CD4-positive, alpha-beta T cell treated with Interleukin-12 subunit alpha and Interleukin-12 subunit beta, for 1 hour (primary cell): ENCODE results near the gene ACSF3.
"Not testable (repeated sequence)": the region's sequence is repeated elsewhere in the genome, so short reads cannot be mapped to it uniquely, and the experiment has no call there.

Experiments
- DNase-seq: peaks from one replicate; pipeline ENCODE4 v3.0.0-alpha.2; 2020

ACSF3 gene

DNA sequence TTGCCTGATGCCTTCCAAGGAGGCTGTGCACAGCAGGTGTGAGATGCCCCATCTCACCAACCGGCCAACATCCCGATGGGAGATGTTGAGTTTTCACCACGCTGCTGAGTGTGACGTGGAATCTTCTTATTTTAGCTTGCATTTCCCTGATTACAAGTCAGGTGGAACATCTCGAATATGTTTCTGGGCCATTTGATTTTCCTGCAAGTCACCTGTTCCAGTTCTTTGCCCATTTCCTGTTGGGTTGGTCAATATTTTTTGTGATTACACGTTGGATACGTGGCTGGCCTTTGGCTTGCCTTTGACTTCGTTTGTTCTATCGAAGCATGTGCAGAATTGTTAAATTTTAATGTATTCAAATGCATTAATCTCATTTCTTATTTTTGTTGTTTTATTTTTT is 69.6 kb downstream of the ACSF3 start:
- DNase-seq = no peak

DNA sequence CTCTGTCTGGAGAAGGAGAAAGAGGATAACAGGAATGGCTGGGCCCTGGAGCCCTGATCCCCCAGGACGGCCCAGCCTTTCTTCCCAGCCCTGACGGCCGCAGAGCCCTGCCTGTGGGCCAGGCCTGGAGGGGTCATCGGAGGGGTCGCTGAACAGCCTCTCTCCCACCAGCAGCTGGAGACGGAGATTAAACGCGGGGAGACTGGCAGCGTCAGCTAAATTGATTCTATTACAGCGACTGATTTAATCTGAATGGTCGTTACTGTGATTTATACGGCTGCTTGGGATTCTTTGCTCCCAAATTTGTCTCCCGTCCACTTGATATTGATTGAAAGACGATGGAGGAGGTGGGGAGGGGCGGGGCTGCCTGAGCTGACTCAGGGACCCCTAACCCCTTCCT is 70.8 kb downstream of the ACSF3 start:
- DNase-seq = no peak

DNA sequence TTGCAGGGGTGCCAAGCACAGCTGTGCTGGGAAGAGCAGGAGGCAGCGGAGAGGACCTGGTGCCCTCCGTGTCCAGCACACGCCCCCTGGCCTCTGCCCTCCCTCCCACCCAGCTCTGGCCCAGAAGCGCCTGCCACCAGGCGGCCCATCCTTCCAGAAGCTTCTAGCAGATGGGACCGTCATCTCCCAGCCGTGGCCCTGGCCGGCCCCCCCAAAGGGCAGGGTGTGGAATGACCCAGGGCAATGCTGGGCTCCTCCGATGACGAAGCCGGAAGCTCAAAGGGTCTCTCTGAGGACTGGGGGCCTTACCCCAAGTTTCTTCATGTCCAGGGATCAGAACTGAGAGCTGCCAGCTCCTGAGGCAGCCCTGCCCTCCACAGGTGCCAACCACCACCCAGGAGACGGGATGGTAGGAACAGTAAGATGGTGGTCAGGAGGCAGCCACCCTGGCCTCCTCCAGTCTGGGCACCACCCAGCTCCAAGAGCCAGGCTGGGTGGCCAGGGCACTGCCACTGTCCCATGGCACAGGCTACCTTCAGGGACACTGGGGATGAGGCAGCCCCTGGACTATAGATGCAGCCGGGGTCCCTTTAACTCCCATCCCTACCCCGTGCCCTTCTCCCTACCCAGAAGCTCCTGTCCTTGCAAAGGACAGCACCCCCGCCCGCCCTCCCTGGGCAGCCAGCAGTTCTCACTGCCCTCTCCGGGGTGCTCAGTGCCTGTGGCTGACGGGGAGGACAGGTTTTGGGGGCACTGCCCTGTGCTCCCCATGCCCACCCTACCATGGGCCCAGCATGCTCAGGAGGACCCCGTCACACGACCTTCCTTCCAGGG is 71.4 kb downstream of the ACSF3 start:
- no peak for DNase-seq

DNA sequence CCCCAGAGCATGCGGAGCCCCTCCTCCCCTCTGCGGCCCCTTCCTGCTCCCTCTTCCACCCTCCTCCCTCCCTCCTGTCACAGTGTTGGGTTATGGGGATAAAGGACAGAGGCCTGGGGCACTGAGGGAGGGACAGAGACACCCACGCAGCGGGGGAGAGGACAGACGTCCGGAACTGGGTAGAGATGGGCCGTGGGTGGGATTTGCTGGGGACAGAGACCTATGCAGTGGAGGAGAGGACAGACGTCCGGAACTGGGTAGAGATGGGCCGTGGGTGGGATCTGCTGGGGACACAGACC is 72.0 kb downstream of the ACSF3 start:
- DNase-seq = not testable (repeated sequence)

DNA sequence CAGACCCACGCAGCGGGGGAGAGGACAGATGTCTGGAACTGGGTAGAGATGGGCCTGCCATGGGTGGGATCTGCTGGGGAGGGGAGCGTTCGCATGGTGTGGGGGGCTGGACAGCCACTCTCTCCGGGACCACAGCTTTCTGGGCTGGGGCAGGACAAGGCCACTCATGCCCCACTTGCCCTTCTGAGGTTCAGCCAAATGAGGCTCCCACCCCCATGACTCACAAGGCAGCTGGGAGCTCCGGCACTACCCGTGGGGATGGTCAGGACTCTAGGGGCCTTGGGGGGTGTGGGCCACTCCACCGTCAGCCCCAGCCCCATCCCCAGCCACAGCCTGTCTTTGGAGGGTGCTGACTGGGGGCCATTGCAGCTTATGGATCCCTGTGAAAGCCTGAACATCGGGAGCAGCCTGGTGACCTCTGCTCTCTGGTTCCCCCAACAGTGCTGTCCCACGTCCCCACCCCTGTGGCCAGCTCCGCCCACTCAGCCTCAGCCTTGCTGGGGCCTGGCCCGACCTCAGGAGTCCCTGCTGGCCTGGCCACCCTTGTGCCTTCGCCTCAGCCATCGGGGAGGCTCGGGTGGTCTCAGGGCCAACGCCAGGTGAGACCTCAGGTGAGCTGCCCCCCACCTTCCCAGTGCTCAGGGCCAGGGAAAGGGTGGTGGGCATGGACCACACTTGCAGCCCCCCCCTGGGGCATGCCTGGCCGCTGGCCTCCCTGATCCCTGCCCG is 73.2 kb downstream of the ACSF3 start:
- DNase-seq = no peak

DNA sequence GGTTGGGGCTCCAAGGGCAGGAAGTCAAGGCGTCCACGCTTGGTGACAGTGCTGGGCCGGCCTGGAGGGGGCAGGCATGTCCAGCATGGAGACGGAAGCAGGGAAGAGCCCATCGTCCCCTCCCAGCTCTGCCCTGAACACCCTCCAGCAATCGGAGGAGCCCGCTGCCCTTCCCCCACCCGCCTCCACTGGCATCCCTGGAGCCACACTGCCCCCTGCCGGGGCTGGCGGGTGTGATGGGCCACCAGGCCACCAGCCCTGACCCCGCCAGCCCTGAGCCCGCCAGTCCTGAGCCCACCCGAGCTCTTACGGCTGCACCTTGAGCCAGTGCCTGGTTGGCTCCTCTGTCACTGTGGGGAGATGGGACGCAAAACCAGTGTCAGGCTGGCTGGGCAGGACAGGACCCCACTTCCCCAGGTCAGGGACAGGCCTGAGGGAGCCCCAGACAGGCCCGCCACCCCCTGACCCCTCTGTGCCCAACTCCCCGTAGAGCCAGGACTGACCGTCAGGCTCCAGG is 73.8 kb downstream of the ACSF3 start:
- peak; percentile 82 for DNase-seq

DNA sequence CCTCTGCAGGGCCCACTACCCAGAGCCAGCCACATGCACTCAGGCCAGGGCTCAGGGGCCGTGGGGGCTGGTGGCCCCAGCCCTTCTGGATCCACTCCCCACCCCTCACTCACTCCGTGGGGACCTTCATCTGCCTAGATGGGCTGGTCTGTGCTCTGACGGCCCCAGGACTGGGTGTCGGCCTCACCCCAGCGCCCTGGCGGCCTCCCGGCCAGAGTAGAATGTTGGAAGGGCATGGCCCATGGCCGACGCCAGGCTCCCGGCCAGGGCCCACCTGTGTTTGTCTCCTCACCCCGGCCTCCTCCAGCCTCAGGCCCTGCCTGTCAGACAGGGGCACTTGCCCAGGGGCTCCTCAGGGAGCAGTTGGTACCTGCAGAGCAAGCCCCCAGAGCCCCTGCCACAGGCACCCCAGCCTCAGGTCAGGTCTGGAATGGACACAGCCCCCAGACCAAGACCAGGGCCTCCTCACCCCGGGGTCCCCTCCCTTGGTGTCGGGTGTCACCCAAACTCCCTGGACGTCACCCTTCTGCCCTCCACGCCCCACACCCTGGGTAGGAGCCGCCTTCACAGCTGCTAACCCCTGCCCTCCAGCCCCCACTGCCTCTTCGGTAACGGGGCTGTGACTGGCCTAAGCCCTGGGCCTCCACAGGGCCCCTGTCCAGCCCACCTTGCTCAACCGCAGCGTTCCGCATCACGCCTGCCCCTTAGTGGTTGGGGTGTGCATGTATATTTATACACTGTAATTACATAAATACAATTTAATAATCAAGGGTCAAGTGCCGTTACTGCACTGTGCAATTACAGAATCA is 74.9 kb downstream of the ACSF3 start:
- no peak for DNase-seq

DNA sequence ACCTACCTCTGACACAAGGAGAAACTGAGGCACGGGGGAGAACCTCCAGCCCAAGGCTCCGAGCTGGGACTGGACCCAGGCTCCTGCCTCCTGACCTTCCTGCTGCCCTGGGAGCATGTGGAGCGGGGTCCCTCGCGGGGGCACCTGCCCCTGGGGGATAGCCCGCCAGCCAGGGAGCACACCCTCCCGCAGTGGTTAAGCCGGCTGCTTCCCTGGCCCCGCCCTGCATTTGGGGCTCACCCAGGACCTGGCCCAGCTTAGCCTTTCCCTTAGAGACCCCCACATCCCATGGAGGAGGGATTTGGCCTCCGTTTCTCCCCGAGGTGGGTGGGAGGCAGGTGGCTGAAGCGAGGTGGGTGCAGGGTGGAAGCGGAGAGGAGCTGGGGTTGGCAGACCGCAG is 76.1 kb downstream of the ACSF3 start:
- DNase-seq = no peak

DNA sequence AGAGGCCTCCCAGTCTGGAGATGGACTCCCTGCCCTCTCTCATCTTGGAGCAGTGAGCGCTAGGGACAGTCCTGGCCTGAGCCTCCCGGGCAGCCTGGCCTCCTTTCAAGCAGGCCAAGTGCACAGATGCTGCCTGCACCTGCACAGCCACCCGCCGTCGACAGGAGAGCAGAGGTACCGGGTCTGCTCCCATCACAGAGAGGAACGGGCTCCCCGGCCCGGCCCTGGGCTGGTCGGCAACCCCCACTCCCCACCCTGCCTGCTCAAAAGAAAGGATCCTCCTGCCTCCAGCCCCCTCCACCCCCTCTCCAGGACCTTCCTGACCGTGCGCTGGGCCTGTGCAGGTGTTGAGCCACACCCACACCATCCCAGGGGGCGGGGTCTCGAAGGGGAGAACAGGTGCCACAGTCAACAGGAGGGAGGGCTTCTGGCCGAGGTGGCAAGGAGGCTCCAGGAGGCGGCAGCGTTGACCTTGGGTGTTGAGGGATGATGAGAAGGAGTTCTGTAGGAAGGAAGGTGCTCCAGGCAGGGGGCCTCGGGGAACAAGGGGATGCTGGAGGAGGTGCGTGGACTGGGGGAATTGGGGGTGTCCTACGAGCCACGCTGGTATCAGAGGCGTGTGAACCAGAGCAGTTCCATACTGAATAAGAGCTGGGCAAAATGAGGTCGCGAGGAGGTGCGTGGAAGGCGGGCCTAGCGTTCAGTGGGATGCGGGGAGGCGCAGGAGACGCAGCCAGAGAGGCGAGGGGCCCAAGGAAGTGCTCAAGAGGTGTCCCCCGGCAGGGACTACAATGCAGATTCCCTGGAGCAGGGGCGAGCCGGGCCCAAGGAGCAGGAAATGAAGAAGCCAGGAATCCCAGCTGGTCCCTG is 76.9 kb downstream of the ACSF3 start:
- DNase-seq = peak; percentile 16

DNA sequence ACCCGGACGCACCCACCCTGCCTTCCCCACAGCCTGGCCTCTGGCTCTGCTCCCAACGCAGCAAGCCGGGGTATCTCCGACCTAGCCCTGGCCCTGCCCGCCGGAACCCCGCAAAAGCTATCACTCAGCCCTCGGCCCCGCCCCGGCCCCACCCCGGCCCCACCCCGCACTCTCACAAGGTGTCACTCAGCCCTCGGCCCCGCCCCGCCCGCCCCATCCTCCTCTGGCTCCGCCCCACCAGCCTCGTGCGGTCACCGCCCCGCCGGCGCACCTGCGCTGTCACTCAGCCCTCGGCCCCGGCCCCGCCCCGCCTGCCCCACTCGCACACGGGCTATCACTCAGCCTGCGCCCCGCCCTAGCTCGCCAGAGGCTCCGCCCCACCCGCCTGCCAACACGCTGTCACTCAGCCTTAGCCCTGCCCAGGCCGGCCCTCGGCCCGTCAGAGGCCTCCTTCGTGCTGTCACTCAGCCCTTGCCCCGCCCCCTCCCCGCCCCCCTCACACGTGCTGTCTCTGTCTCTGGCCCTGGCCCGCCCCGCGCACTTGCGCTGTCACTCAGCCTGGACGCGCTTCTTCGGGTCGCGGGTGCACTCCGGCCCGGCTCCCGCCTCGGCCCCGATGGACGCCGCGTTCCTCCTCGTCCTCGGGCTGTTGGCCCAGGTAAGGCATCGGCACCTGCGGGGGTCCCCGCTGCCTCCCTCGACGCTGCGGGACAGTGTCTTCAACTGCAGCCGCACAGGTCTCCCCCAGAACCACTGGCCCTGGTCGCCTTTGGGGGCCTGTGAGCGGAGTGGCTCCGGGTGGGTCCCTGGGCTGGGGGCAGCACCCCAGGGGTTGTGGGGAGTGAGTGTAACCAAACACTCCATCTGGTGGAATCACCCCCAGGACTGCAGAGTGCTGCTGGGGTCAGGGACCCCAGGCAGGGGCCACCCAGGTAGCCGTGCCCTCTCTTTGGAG is 77.8 kb downstream of the ACSF3 start, which contains the start of gene CDH15:
Gene CDH15, plus strand, starts transcription at position 533 of the 955 bp plus-strand sequence. Its CDS starts 84 bp downstream, at position 617.
- DNase-seq = peak; percentile 97

DNA sequence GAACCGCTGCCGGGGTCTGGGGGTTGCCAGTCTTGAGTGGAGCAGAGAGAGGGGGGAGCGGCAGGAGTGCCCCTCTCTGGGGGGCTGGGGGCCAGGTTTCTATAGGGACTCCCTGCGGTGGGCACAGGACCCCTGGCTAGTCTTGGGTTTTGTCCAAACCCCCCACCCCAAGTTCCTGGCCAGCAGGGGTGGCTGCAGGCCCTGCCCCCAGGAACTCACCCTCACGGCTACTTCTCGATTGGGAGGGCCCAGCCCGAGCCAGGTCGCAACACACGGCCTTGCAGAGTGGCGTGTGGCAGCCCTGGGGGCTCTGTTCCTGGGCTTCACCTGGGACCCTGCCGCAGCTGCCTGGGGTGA is 78.5 kb downstream of the ACSF3 start:
- no peak for DNase-seq

DNA sequence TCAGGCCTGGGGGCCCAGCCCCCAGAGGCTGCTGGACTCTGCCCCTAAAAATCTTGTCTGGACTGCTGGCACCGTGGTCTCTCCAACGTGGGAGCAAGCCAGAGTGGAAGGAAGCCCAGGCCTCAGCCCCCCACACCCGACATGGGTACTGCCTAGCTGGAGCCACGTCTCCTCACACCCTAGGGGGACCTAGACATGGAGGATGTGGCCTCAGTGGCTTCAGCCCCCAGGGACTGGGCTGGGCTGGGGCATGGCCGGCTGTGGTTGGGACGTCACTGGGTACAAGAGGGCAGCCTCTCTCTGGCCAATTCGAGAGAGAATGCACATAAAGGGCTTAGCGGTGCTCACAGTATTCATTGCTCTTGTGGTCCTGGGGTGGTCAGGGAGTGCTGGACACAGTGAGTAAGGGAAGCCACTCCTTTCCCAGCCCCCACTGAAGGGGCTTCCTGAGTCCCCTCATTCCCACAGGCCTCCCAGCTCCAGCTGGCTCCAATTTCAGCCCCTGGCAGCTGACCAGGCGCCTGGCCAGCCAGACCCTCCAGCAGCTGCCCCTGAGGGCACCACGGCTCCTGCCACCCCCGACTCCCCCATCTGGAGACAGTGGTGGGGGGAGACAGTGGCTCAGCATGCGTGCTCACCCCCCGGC is 79.0 kb downstream of the ACSF3 start:
- no peak for DNase-seq

DNA sequence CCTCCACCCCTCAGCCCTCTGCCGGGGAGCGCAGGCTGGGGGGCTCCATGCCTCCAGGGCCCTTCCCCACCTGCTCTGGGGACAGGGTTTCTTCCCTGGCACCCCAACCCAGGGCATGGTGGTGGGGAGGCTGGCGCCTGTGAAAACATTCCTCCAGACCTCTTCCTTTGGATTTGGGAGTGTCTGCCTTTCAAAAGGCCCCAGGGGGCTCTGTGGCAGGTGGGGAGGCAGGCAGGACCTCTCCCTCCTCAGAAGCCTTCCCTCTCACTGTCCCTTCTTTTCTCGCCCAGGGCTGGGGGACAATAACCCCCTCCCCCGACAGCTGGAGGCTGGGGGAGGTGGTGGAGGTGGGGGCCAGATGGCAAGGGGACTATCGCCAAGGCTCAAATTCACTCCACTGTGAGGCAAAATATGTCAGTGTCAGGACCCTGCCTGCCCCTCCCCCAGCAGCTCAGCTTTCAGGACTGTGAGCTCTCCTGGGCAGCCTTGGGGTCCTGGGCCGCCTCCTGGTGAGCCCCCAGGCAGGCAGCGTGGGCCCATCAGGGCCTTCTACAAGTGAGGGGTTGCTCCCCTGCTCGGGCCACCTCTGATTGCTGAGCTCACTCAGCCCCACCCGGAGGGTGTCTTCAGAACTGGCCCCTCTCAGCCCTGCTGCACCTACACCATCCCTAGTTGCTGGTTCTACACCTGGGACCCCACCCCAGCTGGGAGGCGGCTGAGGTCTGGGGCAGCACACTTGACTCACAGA is 79.7 kb downstream of the ACSF3 start:
- DNase-seq = no peak

DNA sequence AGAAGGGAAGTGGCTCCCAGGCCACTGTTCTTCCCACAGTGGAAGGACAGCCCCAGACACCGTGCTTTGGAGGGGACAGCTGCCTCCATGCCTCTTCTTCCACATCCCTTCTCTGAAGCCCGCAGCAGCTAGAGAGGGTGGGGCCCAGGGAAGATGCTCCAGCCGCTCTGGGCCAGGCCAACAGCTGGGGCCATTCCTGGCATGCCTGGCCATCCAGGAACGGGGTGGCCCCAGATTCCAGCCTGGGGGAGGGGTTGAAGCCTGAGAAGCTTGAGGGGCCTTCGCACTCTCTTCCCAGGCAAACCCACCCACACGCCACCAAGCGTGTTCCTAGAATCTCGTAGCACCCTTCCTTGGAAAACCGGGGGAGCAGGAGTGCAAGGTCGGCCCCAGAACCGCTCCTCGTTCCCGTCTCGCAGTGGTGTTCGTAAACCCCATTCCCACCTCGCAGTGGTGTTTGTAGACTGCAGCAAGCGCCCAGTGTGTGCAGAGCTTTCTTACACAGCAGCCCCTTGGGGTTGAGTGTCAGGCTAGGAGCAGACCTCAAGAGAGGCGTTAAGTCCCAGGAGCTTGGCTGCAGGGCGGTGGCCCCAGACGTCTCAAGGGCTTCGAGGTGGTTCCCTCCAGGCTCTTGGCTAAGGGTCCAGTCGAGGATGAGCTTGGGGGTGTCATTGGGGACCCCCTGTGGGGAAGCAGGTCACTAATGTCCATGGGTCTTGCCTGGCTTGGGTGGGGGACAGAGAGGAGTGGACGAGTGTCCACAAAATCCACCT is 80.6 kb downstream of the ACSF3 start:
- no peak for DNase-seq

DNA sequence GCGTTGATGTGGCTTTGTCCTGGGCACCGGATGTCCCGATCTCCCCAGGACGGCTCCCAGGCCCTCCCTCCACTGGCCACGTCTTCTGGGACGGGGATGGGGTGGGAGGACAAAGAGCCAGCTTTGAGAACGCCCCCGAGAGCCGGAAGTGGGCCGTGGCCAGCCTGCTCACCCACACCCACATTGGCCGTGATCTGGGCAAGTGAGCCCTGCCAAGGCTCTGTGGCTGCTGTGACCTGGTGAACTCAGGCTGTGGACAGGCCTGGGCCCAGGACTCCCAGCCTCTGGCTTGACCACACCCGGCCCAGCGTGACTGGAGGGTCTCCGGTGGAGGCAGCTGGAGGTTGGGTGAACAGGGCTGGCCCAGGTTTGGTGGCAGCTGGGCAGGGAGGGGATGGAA is 81.2 kb downstream of the ACSF3 start:
- no peak for DNase-seq

DNA sequence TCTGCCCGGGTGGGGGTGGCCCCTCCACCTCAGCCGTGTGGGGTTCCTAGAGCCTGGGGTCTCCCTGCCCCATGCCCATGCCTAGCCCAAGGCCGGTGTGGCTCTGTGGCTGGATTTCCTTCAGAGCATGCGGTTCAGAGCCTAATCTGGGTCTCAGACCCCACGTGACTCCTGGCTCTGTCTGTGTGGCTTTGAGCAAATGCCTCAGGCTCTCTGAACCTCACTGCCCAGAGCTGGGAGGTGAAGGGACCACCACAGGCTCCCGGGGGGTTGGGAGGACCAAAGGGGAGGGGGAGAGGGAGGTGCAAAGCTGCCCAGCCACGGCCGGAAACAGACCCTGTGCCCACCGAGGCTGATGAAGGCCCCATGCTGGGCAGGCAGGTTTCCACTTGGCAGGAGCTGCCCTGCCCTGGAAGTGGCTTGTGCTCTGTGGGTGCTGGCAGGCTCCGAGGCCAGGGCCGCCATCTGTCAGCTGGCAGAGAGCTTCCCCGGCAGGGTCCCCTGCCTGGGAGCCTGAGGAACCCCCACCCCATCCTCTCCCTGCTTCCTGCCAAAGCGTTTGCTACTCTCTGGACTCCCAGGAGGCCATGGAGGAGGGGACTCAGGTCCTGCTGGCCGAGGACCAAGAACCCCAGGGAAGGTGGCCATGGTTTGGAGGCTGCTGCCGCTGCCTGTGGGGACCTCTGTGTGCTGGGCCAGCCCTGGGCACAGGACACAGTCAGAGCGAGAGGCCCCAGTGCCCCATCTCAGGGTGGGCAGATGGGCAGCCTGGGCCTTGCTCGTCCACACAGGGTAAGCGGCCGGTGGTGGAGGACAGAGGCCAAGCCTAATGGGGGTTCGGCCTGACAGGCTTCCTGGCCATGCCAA is 81.9 kb downstream of the ACSF3 start:
- no peak for DNase-seq

DNA sequence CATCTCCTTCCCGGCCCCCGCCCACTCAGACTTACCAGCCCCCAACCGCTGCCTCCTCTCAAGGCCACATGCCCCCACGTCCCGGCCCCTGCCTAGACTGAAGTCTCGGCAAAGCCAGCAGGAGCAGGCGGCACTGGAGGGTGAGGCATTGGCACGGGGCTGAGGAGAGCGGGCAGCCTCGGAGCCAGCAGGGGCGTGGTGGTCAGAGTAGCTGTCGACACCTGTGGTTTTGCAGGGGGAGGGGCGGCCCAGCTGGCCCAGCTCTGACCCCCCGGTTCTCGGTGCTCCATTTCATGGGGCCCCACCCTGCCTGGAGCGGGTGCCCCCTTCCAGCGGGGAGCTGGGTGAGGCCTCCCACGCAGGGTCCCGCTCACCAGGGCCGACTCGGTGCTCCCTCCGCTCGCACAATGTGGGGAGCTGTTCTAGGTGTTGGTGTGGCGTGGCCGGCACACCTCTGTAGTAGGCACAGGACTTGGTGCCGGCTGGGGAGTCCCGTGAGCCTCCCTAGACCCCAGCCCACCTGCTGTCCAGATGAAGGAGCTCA is 82.6 kb downstream of the ACSF3 start:
- DNase-seq = no peak

DNA sequence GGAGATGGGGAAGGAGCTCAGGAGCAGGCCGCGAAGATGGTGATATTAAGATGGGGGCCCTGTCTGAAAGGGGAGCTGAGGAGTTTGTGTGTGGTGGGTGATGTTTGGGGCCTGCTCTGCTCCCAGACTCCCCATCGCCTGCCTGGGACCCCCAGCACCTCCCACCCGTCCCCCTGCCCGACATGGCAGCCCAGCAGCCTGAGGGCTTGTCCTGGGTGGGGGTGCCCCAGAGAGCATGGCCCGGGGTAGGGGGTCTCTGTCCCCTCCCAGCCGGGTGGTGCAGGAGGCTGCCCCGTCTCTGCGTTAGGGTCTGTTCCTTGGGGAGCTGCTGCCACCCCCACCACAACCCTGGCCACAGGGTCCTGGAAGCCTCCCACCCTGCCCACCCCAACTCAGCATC is 83.1 kb downstream of the ACSF3 start:
- no peak for DNase-seq
